ENCODE measurements around the gene MYH1. TPM values are rescaled to one million over a fixed set of nuclear protein-coding genes. Genes with fewer than 3 reads are reported as not detected.

MYH1 gene
- total and polyA plus RNA-seq, 2 of the 8 experiments (the other 6 are each of a cell fraction or from before 2014, with no cell fraction given): not detected

DNA sequence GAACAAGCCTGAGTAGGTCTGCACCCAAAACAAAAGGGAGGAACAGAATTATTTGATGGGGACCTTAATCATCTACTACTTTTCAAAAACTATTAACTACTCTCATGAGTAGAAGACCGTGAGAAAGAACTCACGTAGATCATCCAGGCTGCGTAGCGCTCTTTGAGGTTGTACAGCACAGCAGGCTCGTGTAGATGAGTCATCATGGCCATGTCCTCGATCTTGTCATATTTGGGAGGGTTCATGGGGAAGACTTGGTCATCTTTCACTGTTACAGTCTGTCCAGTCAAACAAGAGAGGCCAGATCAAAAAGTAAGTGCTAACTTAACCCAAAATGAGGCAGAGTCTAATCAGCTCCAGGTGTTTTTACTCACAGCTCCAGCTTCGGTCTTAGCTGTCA lies 2.3 kb downstream of the MYH1 start:
- 0 out of 7 replicates have a peak, but pooled peaks cover 0 to 2% (median under 1%) of the 10 kb centered on the region in 4 experiments for H3K4me1 ChIP-seq (replicated peaks in 1 of 4; ENCODE audit: control insufficient read depth in 3 of 4, insufficient read depth in 4 of 4, low read length in 3 of 4)
- H3K4me2 ChIP-seq (ENCODE audit: insufficient read depth in 1 of 2, low read depth in 2 of 2, low read length in 2 of 2): no peak overlapping the region
- H3K36me3 ChIP-seq (ENCODE audit: control insufficient read depth in 2 of 4, insufficient read depth in 4 of 4, low read length in 3 of 4): no peaks in the 10 kb centered on the region
- no peaks in the 10 kb centered on the region for H3K27me3 ChIP-seq (replicated peaks in 1 of 4; ENCODE audit: control insufficient read depth in 3 of 4, extremely low read depth in 1 of 4, insufficient read depth in 3 of 4, low read length in 3 of 4)
- ChIA-PET POLR2A (ENCODE audit: partially characterized antibody) (no interaction called here), CTCF (ENCODE audit: partially characterized antibody) (interaction anchor here (1.1 kb wide), 1 partner anchor 99 kb away, joined by 3 read pairs; no protein-coding TSS in a partner anchor)
- no peak overlapping the region for H3K56ac ChIP-seq (replicated peaks; ENCODE audit: insufficient read length, low read depth, low read length)
- no peaks in the 10 kb centered on the region for H3K9me3 ChIP-seq (ENCODE audit: insufficient read depth in 2 of 2, low read depth in 1 of 2, low read length in 1 of 2)
- no peak overlapping the region for H2BK15ac ChIP-seq (ENCODE audit: low read length)
- H2BK20ac ChIP-seq (ENCODE audit: low read length): no peak overlapping the region
- no peak overlapping the region for H3K9ac ChIP-seq (replicated peaks in 1 of 4; ENCODE audit: extremely low read depth in 1 of 4, low read depth in 3 of 4, low read length in 3 of 4)
- FAIRE-seq (no peak), DNase-seq (ENCODE audit: low read depth in 1 of 2, low spot score in 2 of 2) (no peak)
- H2AK5ac ChIP-seq (ENCODE audit: low read depth, low read length): no peak overlapping the region
- H2BK12ac ChIP-seq (ENCODE audit: low read depth, low read length): no peak overlapping the region
- H4K5ac ChIP-seq (ENCODE audit: insufficient read length, low read depth, low read length): no peak overlapping the region
- H2AFZ ChIP-seq (ENCODE audit: low read length): no peak overlapping the region
- no peak overlapping the region for H4K91ac ChIP-seq (replicated peaks; ENCODE audit: insufficient read length, low read length)
- H3K27ac ChIP-seq (ENCODE audit: low read depth, low read length): no peak overlapping the region
- H3K79me1 ChIP-seq (ENCODE audit: low read depth, low read length): no peaks in the 10 kb centered on the region
- no peak overlapping the region for H3K18ac ChIP-seq (ENCODE audit: extremely low read depth, low read length)
- no peak overlapping the region for H3K4me3 ChIP-seq (ENCODE audit: extremely low read depth in 1 of 4, insufficient read depth in 2 of 4, low read depth in 3 of 4, low read length in 4 of 4)
- H3K4ac ChIP-seq (replicated peaks; ENCODE audit: insufficient read length, low read depth, low read length): no peak overlapping the region
- WGBS, 2 experiments (ENCODE audit: extremely low coverage in 1 of 2, insufficient coverage in 1 of 2, insufficient read length in 1 of 2, insufficient replicate concordance in 2 of 2, low coverage in 1 of 2, low lambda C conversion rate in 2 of 2, missing lambda C conversion rate in 1 of 2): 91% methylated on average over 7 of the region's 7 CpGs; no CpG with 5 or more reads in 1 of the 2 experiments
- H4K20me1 ChIP-seq (replicated peaks in 1 of 2; ENCODE audit: control insufficient read depth in 1 of 2, insufficient read depth in 2 of 2, low read length in 2 of 2): no peaks in the 10 kb centered on the region
- H3K79me2 ChIP-seq (ENCODE audit: control insufficient read depth in 1 of 2, insufficient read depth in 2 of 2, low read length in 2 of 2): no peaks in the 10 kb centered on the region
- no peak overlapping the region for H4K8ac ChIP-seq (ENCODE audit: extremely low read depth, insufficient read depth, low read length)
- no peak overlapping the region for H3K23ac ChIP-seq (ENCODE audit: insufficient read length)
- no peak overlapping the region for H2BK5ac ChIP-seq (ENCODE audit: low read depth, low read length)
- H2BK120ac ChIP-seq (replicated peaks; ENCODE audit: low read depth, low read length): no peak overlapping the region
- no peak overlapping the region for H3K14ac ChIP-seq (ENCODE audit: insufficient read length)
- no peaks in the 10 kb centered on the region for H3K23me2 ChIP-seq (ENCODE audit: low read depth, low read length)
- no peak for TF ChIP-seq KDM1A (IDR thresholded peaks at IDR 0.05; ENCODE audit: borderline replicate concordance, low read length)
- no peak for TF ChIP-seq SAP30 (IDR thresholded peaks at IDR 0.05; ENCODE audit: insufficient read depth, insufficient replicate concordance, low read length)
- TF ChIP-seq, protein P1, sequence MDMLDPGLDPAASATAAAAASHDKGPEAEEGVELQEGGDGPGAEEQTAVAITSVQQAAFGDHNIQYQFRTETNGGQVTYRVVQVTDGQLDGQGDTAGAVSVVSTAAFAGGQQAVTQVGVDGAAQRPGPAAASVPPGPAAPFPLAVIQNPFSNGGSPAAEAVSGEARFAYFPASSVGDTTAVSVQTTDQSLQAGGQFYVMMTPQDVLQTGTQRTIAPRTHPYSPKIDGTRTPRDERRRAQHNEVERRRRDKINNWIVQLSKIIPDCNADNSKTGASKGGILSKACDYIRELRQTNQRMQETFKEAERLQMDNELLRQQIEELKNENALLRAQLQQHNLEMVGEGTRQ (IDR thresholded peaks at IDR 0.05; ENCODE audit: low read length): no peak
- no peak for TF ChIP-seq RBBP5 (IDR thresholded peaks at IDR 0.05; ENCODE audit: borderline replicate concordance, low read depth, low read length)
- no peak for TF ChIP-seq RNF2 (IDR thresholded peaks at IDR 0.05; ENCODE audit: borderline replicate concordance, low read depth, low read length, missing control alignments, poor library complexity, severe bottlenecking)
- no peak for TF ChIP-seq KDM4A (IDR thresholded peaks at IDR 0.05; ENCODE audit: low read depth, low read length, severe bottlenecking)
- TF ChIP-seq MAFK (IDR thresholded peaks at IDR 0.05; ENCODE audit: low read depth, low read length): no peak
- no peak for TF ChIP-seq SP1 (IDR thresholded peaks at IDR 0.05; ENCODE audit: low read depth, low read length)
- TF ChIP-seq, protein P2, sequence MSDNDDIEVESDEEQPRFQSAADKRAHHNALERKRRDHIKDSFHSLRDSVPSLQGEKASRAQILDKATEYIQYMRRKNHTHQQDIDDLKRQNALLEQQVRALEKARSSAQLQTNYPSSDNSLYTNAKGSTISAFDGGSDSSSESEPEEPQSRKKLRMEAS (IDR thresholded peaks at IDR 0.05): no peak
- TF ChIP-seq SP4 (IDR thresholded peaks at IDR 0.05; ENCODE audit: low read length): no peak
- TF ChIP-seq, protein P3, sequence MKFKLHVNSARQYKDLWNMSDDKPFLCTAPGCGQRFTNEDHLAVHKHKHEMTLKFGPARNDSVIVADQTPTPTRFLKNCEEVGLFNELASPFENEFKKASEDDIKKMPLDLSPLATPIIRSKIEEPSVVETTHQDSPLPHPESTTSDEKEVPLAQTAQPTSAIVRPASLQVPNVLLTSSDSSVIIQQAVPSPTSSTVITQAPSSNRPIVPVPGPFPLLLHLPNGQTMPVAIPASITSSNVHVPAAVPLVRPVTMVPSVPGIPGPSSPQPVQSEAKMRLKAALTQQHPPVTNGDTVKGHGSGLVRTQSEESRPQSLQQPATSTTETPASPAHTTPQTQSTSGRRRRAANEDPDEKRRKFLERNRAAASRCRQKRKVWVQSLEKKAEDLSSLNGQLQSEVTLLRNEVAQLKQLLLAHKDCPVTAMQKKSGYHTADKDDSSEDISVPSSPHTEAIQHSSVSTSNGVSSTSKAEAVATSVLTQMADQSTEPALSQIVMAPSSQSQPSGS (IDR thresholded peaks at IDR 0.05; ENCODE audit: low read length): no peak

Data from H1 (cell line).